Globus pallidus (tissue), 1 donor: ENCODE measurements around the gene CHST8.
A peak's percentile ranks its signal among the peaks of the same experiment; 100 is the strongest.
"Not testable (repeated sequence)": the region's sequence is repeated elsewhere in the genome, so short reads cannot be mapped to it uniquely, and the experiment has no call there.

ENCODE experiments used
- DNase-seq: peaks from one replicate; pipeline ENCODE4 v3.0.0-alpha.2; 2015; ENCODE audit warnings: low spot score

The CHST8 gene

GRCh38 chr19:33621811-33622504 is at the start of gene CHST8:
TSS of gene CHST8 (plus strand) at chr19:33621953. CDS start at chr19:33689262, 67,309 bp downstream.
- DNase-seq: no peak

GRCh38 chr19:33572929-33573328 is 48.8 kb upstream of the CHST8 start:
- no peak for DNase-seq

- no peak for DNase-seq
Measured at GRCh38 chr19:33574824-33575223, 46.9 kb upstream of the CHST8 start.

- DNase-seq: no peak
Measured at GRCh38 chr19:33578697-33579096, 43.1 kb upstream of the CHST8 start.

GRCh38 chr19:33580026-33580644 is 41.6 kb upstream of the CHST8 start:
- no peak for DNase-seq

- peak; percentile 16 for DNase-seq
Measured at GRCh38 chr19:33580645-33581037, 41.1 kb upstream of the CHST8 start.

GRCh38 chr19:33582914-33583313 is 38.8 kb upstream of the CHST8 start:
- no peak for DNase-seq

- DNase-seq: no peak
Measured at GRCh38 chr19:33587150-33587549, 34.6 kb upstream of the CHST8 start.

- no peak for DNase-seq
Measured at GRCh38 chr19:33590224-33590623, 31.5 kb upstream of the CHST8 start.

GRCh38 chr19:33595783-33596182 is 26.0 kb upstream of the CHST8 start:
- no peak for DNase-seq

- no peak for DNase-seq
Measured at GRCh38 chr19:33601583-33601982, 20.2 kb upstream of the CHST8 start.

- no peak for DNase-seq
Measured at GRCh38 chr19:33602576-33603204, 19.1 kb upstream of the CHST8 start.

- DNase-seq: no peak
Measured at GRCh38 chr19:33603377-33603776, 18.4 kb upstream of the CHST8 start.

GRCh38 chr19:33604651-33605050 is 17.1 kb upstream of the CHST8 start:
- DNase-seq: no peak

- DNase-seq: not testable (repeated sequence)
Measured at GRCh38 chr19:33605803-33606295, 15.9 kb upstream of the CHST8 start.

GRCh38 chr19:33606556-33606955 is 15.2 kb upstream of the CHST8 start:
- DNase-seq: no peak

GRCh38 chr19:33609353-33609752 is 12.4 kb upstream of the CHST8 start:
- DNase-seq: no peak

GRCh38 chr19:33610588-33610987 is 11.2 kb upstream of the CHST8 start:
- DNase-seq: no peak

GRCh38 chr19:33612928-33613619 is 8.7 kb upstream of the CHST8 start:
- DNase-seq: no peak

GRCh38 chr19:33613620-33614000 is 8.1 kb upstream of the CHST8 start:
- no peak for DNase-seq

GRCh38 chr19:33616346-33616745 is 5.4 kb upstream of the CHST8 start:
- DNase-seq: no peak

- DNase-seq: no peak
Measured at GRCh38 chr19:33616857-33617256, 4.9 kb upstream of the CHST8 start.

GRCh38 chr19:33618363-33618762 is 3.4 kb upstream of the CHST8 start:
- not testable (repeated sequence) for DNase-seq
